Nephron (organoid): ENCODE measurements around the gene E2F4.

ENCODE experiments used
- H3K27ac Mint-ChIP-seq, 3 experiments: 2 replicates each; pipeline ENCODE4 v1.8.0; 2020; ENCODE audit warnings: mixed read lengths in 3 of 3, mild to moderate bottlenecking in 2 of 3, moderate library complexity in 1 of 3
- H3K27me3 Mint-ChIP-seq: 2 replicates; pipeline ENCODE4 v1.8.0; 2021; ENCODE audit warnings: low read depth, mild to moderate bottlenecking, moderate library complexity, mixed read lengths
- H3K36me3 Mint-ChIP-seq: 2 replicates; pipeline ENCODE4 v1.8.0; 2020; ENCODE audit warnings: low read depth, mixed read lengths
- H3K4me1 Mint-ChIP-seq: 2 replicates; pipeline ENCODE4 v1.8.0; 2020; ENCODE audit warnings: mixed read lengths
- H3K4me3 Mint-ChIP-seq, 3 experiments: 2 replicates each; pipeline ENCODE4 v1.8.0; 2020; ENCODE audit warnings: mild to moderate bottlenecking in 3 of 3, mixed read lengths in 3 of 3, moderate library complexity in 2 of 3
- H3K9me3 Mint-ChIP-seq: 2 replicates; pipeline ENCODE4 v1.8.0; 2020; ENCODE audit warnings: mixed read lengths
- CTCF ChIP-seq, 3 experiments: fragments of 200-600 bp; sonication (generic); IDR thresholded peaks; one replicate each; pipeline ENCODE4 v1.5.0; 2021; ENCODE audit warnings: antibody characterized with exemption in 3 of 3; ENCODE audit not compliant: unreplicated experiment in 3 of 3

Gene E2F4

GRCh38 chr16:67177743-67178699 lies 13.9 kb upstream of the E2F4 start:
- no peak overlapping the region for H3K27ac Mint-ChIP-seq
- H3K4me3 Mint-ChIP-seq, result peak overlapping the region; percentile 59 to 66 (median 63)
- H3K9me3 Mint-ChIP-seq, result no peaks in the 10 kb centered on the region
- H3K27me3 Mint-ChIP-seq, result peaks cover 37% of the 10 kb centered on the region
- peaks cover 21% of the 10 kb centered on the region for H3K36me3 Mint-ChIP-seq
- peaks cover 27% of the 10 kb centered on the region for H3K4me1 Mint-ChIP-seq
- no peak for TF ChIP-seq CTCF (IDR thresholded peaks at IDR 0.05; ENCODE audit: unreplicated experiment in 3 of 3)

- Mint-ChIP-seq H3K27ac (no peak overlapping the region), H3K36me3 (peaks cover 21% of the 10 kb centered on the region), H3K4me1 (peaks cover 16% of the 10 kb centered on the region), H3K9me3 (no peaks in the 10 kb centered on the region), H3K4me3 (peak overlapping the region in 2 of 3 experiments; percentile 31 to 34), H3K27me3 (peaks cover 25% of the 10 kb centered on the region)
- TF ChIP-seq CTCF (IDR thresholded peaks at IDR 0.05; ENCODE audit: unreplicated experiment in 3 of 3), result peak in 1 of 3 experiments; percentile 18
These were observed 12.4 kb upstream of the E2F4 start for GRCh38 chr16:67179421-67180080.

GRCh38 chr16:67180166-67180565 lies 11.8 kb upstream of the E2F4 start:
- TF ChIP-seq CTCF (IDR thresholded peaks at IDR 0.05; ENCODE audit: unreplicated experiment in 3 of 3), result no peak
- no peak overlapping the region for H3K4me3 Mint-ChIP-seq
- H3K27ac Mint-ChIP-seq, result no peak overlapping the region
- H3K27me3 Mint-ChIP-seq, result peaks cover 25% of the 10 kb centered on the region
- peaks cover 21% of the 10 kb centered on the region for H3K36me3 Mint-ChIP-seq
- peaks cover 18% of the 10 kb centered on the region for H3K4me1 Mint-ChIP-seq
- no peaks in the 10 kb centered on the region for H3K9me3 Mint-ChIP-seq

- Mint-ChIP-seq H3K4me3 (no peak overlapping the region), H3K27ac (no peak overlapping the region), H3K27me3 (peaks cover 22% of the 10 kb centered on the region), H3K9me3 (no peaks in the 10 kb centered on the region), H3K4me1 (peaks cover 15% of the 10 kb centered on the region), H3K36me3 (peaks cover 14% of the 10 kb centered on the region)
- no peak for TF ChIP-seq CTCF (IDR thresholded peaks at IDR 0.05; ENCODE audit: unreplicated experiment in 3 of 3)
These were observed 10.6 kb upstream of the E2F4 start for GRCh38 chr16:67181346-67181745.

- TF ChIP-seq CTCF (IDR thresholded peaks at IDR 0.05; ENCODE audit: unreplicated experiment in 3 of 3), result no peak
- peaks cover 15% of the 10 kb centered on the region for H3K27me3 Mint-ChIP-seq
- H3K27ac Mint-ChIP-seq, result no peak overlapping the region
- H3K9me3 Mint-ChIP-seq, result no peaks in the 10 kb centered on the region
- H3K4me3 Mint-ChIP-seq, result no peak overlapping the region
- H3K36me3 Mint-ChIP-seq, result peaks cover 9% of the 10 kb centered on the region
- H3K4me1 Mint-ChIP-seq, result peaks cover 15% of the 10 kb centered on the region
These were observed 9.7 kb upstream of the E2F4 start for GRCh38 chr16:67182288-67182687.
